ENCODE measurements around the gene SERINC2. TPM values are rescaled to one million over a fixed set of nuclear protein-coding genes. Genes with fewer than 3 reads are reported as not detected.

SERINC2 gene
- total and polyA plus RNA-seq, 2 of the 8 experiments (the other 6 are each of a cell fraction or from before 2014, with no cell fraction given): 31.4 to 60.0 TPM

DNA sequence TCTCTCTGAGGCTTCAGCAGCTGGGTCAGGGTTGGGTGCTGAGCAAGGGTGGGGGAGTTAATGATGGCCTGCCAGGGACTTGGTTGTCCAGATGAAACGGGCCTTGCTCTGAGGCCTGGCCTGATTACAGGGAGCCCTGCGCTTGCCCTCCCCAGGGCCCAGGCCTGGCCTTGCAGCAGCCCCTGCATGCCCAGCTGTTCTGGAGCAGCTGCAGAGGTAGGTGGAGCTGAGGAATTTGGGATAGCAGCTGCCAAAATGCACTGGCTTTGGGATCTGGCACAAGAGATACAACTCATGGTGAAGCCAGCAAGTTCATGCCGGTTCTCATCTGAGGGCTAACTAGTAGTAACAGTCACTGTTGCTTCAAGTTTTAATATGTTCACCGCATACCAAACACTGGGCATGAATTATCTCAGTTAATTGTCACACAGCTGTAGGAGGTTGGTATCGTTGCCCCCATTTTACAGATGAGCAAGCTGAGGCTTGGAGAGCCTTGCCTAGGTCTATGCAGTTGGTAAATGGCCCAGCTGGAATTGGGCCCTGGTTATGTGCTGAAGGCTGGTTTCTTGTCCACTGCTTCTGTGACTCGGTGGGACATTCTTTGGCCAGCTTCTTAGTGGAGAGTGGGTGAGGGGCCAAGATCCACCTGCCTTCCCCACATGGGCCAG lies 7.3 kb upstream of the SERINC2 start (continued):
- TF ChIP-seq FOSL1 (IDR thresholded peaks at IDR 0.05; ENCODE audit: insufficient read depth, low read depth, low read length) (no peak), RFX5 (IDR thresholded peaks at IDR 0.05; ENCODE audit: borderline replicate concordance, low read depth, low read length) (no peak), CREB1 (IDR thresholded peaks at IDR 0.05) (no peak), RXRA (IDR thresholded peaks at IDR 0.05; ENCODE audit: insufficient read depth, low read depth, low read length) (no peak), RNF2 (IDR thresholded peaks at IDR 0.05; ENCODE audit: borderline replicate concordance, low read depth, low read length, missing control alignments, poor library complexity, severe bottlenecking) (no peak)
